GM19438 (cell line): Measurements from ENCODE around the gene LPAR5.

Experiments
- ATAC-seq: cut with Tn5 transposase; IDR thresholded peaks from one replicate; pipeline ENCODE4 v1.9.1; 2021; ENCODE audit warnings: low read depth; ENCODE audit not compliant: unreplicated experiment

LPAR5 gene

DNA sequence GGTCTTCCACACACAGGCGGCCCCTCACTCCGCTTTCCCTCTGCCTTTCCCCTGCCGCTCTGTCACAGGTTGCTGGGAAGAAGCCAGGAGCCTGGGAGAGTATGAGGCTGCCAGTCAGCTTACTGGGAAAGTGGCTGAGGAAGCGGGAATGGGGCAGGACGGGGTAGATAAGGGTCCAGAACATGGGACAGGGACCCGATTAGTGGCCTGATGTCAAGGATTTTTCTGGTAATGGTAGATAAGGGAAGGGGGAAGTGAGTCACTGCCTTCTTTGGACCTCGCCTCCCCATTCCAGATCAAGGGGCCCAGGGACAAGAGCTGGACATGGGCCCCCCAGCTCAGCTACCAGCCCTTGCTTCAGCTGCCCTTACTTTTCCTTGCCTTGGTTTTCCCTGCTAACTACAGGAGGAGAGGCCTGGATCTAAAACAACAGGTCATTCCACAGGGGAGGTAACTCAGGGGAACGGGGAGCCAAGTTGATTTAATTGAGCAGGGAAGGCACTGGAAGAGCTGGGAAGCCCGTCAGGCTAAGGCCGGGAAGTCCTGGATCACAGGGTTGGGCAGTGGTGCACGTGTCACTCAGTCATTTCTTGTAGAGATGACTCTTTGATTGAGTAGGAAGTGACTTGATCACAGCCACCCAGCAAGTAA, 3.5 kb upstream of the LPAR5 start:
- ATAC-seq, result no peak

DNA sequence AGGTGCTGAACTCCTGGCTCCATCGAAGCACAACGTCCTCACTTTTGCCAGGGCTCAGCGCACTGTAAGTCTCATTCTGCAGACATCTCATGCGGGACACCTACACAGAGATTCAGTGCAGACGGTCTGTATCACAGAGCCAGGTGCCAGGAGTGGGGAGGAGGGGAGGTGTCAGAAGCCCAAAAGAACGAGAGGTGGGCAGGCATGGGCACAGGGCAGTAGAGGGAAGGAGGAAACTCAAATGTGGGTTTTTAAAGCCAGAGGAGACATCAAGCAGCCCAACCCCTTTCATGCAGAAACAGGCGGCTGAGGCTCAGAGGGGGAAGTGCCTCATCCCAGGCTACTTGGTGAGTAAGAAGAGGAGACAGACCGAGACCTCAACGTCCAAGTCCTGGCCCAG, 2.5 kb upstream of the LPAR5 start:
- no peak for ATAC-seq

DNA sequence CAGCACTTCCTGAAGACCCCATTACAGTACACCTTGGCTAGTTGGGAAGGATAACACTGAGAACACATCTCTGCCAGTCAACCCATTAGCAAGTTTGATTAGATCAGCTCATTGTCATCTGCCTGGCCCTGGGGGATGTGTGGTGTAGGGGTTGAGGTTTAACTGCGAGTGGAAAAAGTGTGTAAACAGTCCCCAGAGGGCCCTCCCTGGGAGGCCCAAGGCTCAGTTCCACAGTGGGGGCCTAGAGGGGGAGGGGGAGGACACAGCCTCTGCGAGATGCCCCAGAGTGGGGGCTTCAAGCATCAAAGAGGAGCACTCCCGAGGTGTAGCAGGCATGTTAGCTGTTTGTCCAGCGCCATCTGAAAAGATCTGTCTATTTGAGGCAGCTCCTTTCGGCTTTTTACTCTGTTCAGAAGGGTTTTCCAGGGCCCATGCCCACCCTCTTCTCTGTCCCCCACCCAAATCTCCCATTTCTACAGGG, 344 bp downstream of the LPAR5 start:
- peak; percentile 43 for ATAC-seq

GRCh38 chr12:6632026-6632983, 3.5 kb downstream of the LPAR5 start:
- ATAC-seq, result peak; percentile 59

DNA sequence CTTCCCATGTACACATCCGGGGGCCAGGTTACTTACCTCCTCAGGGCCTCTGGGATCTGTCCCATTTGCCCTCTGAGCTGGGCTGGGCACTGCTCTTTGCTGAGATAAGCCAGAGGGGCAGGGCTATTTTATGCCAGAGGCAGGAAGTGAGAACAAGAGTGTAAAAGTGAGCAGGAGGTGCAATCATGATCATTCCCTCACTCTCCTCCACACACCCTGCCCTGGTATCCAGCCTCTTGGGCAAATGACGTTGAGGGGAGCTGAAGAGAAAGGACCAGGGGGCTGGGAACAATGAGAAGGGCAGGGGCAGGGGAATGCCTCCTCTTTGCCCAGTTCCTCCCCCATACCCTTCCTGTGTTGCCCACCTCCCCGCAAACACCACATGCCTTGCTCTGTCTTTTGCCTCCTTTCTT, 4.2 kb downstream of the LPAR5 start:
- ATAC-seq, result no peak

DNA sequence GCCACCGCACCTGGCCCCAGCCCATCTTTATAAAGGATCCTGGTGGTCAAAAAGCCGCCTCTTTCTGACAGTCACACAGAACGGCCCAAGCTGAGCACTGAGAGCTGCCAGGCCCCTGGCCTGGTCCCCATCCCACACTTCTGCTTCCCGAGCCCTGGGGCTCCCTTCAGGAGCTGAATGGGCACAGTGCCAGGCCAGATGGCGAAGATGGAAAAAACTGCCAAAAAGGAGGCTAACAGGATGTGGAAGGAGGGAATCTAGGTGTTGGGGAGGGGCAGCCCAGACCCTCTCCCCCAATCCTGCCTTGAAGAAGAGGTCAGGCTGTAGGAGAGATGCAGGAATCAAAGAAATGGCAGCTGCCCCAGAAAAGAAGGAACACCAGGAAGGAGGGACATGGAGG, 5.0 kb downstream of the LPAR5 start:
- no peak for ATAC-seq

GRCh38 chr12:6627616-6628015, 8.1 kb downstream of the LPAR5 start:
- ATAC-seq, result no peak

- no peak for ATAC-seq
Observed at GRCh38 chr12:6626654-6627283, 9.0 kb downstream of the LPAR5 start.

- ATAC-seq, result no peak
Observed at GRCh38 chr12:6620885-6621274, 14.9 kb downstream of the LPAR5 start.

- ATAC-seq, result no peak
Observed at GRCh38 chr12:6620137-6620884, 15.4 kb downstream of the LPAR5 start.

GRCh38 chr12:6618483-6619225, 17.1 kb downstream of the LPAR5 start:
- ATAC-seq, result no peak

DNA sequence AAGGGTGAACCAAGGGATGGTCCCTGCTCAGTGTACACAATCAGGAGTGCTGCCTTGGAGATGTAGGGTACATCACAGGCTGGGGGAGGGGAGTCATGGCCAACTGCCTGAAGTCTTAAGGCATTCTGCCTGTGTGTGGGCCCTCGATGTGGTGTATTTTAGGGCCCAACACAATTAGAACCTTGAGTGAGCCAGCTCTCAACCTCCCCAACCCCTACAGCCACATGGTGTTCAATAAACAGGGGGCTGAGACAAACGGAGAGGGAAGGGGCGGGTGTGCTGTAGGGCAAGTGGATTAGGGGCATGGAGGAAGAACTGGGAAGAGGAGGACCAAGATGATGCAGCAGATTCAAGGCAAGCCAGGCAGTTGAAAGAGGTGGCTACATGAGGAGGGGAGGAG, 20.0 kb downstream of the LPAR5 start:
- no peak for ATAC-seq

DNA sequence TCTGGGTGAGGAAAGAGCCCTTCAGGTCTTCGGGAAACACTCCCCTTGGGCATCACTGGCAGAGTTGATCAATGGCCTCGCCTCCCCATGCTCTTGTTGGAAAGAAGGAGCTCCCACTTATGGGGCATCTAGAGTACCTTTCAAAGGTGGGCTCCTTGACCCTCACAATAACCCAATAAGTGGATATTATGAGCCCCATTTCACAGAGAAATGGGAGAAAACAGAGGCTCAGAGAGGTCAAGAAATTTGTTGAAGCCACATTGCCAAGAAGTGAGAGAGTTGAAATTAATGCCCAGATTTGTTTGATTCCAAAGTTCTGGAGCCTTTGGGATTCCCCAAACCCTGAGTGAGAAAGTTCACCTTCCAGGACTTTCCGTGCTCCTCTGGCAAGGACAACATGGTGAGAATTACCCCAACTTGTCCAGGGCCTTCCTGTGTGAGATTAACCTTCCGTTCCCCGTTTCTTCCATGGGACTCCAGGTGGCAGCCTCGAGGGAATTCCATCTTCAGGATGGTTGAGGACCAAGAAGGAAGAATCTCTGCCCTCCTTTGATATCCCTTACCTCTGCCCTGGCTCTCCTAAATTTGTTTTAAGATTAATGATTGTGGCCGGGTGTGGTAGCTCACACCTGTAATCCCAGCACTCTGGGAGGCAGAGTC, 21.1 kb downstream of the LPAR5 start:
- no peak for ATAC-seq

DNA sequence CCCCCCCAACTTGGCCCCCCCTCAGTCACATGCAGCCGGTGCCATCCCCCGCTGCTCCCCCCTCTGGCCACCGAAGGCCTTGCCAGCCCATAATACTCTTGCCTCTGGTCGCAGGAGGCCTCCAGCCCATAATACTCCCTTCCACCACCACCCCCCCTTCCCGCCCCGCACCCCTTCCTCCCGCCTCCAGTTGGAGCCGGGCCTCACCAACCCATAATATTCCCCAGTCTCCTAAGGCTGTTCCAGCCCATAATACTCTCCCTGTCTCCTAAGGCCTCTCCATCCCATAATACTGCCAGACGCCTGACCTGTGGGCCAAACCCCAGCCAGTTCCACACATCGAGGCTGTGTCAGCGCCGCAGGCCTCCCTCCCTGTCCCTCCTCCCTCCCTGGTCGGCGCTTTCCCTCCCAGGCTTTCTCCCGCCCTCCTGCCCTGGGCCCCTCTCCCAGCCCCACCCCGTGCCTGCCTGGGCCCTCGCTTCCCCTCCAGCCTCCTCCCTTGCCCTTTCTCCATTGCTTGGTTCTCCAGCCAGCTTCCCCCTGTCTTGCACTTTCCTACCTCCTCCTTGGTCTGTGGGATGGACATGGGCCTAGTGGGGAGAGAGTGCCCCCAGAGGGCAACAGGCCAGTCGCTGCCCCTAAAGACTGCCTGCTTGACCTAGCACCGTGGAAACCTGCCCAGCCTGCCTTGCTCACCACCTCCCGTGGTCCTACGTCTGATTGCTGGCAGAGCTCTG, 21.8 kb downstream of the LPAR5 start:
- no peak for ATAC-seq

DNA sequence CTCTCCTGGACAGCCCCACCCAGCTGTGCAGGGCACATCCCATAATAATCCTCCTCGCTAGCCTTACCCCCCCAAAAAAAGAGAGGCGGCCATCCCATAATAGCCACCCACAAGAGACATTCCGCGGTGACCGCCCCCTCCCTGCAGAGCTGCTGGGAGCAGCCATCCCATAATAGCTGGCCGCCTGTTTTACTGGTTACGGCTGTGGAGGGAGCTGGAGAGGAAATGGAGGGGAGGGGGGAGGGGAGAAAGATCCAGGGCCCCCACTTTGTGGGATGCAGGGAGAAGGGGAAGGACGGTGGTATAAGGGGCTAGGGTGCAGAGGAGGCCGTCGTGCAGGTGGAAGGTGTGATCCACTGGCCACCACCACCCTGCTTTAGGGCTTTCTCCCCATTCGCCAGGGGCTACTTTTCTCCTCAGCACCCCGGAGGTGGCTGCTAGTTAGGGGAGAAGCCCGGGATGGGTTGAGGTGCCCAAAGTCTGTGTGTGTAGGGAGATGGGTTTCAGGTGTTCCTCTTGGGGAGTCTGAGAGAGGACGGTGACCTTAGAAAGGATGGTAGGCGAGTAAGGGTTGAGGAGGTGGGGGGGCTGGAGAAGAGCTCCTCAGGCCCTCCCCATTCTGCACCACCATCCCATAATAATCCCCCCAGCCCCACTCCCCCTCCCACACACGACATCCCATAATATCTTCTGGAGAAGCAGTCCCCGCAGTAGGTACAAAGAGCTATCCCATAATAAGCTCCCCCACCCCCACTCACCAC, 22.6 kb downstream of the LPAR5 start:
- ATAC-seq, result no peak

GRCh38 chr12:6612652-6613014, 23.1 kb downstream of the LPAR5 start:
- ATAC-seq, result no peak

GRCh38 chr12:6612247-6612646, 23.5 kb downstream of the LPAR5 start:
- ATAC-seq, result no peak
